ENCODE data around the gene GP2.
"Not testable (repeated sequence)": the region's sequence is repeated elsewhere in the genome, so short reads cannot be mapped to it uniquely, and the experiment has no call there.

The GP2 gene

GRCh38 chr16:20323591-20324117, 3.7 kb downstream of the GP2 start:
- DNase-seq: no peak

GRCh38 chr16:20322696-20323095, 4.6 kb downstream of the GP2 start:
- no peak for DNase-seq

- DNase-seq: no peak
Measured at GRCh38 chr16:20321671-20322070, 5.6 kb downstream of the GP2 start.

- not testable (repeated sequence) for DNase-seq
Measured at GRCh38 chr16:20321051-20321450, 6.3 kb downstream of the GP2 start.

- no peak for DNase-seq
Measured at GRCh38 chr16:20320592-20320991, 6.7 kb downstream of the GP2 start.

GRCh38 chr16:20320178-20320577, 7.1 kb downstream of the GP2 start:
- DNase-seq: no peak

GRCh38 chr16:20319406-20319805, 7.9 kb downstream of the GP2 start:
- no peak for DNase-seq

GRCh38 chr16:20318437-20318836, 8.9 kb downstream of the GP2 start:
- no peak for DNase-seq

- no peak for DNase-seq
Measured at GRCh38 chr16:20318006-20318405, 9.3 kb downstream of the GP2 start.

- no peak for DNase-seq
Measured at GRCh38 chr16:20317117-20317516, 10.2 kb downstream of the GP2 start.

GRCh38 chr16:20316715-20317114, 10.6 kb downstream of the GP2 start:
- no peak for DNase-seq

- no peak for DNase-seq
Measured at GRCh38 chr16:20315764-20316163, 11.5 kb downstream of the GP2 start.

GRCh38 chr16:20314575-20314974, 12.7 kb downstream of the GP2 start:
- DNase-seq: no peak

GRCh38 chr16:20313741-20314140, 13.6 kb downstream of the GP2 start:
- no peak for DNase-seq

GRCh38 chr16:20312536-20313095, 14.7 kb downstream of the GP2 start:
- not testable (repeated sequence) for DNase-seq

- no peak for DNase-seq
Measured at GRCh38 chr16:20311548-20311947, 15.8 kb downstream of the GP2 start.

GRCh38 chr16:20310421-20311395, 16.6 kb downstream of the GP2 start:
- DNase-seq: no peak

- no peak for DNase-seq
Measured at GRCh38 chr16:20309786-20310185, 17.5 kb downstream of the GP2 start.

- no peak for DNase-seq
Measured at GRCh38 chr16:20308801-20309590, 18.3 kb downstream of the GP2 start.

GRCh38 chr16:20308266-20308665, 19.0 kb downstream of the GP2 start:
- DNase-seq: no peak

- DNase-seq: no peak
Measured at GRCh38 chr16:20307791-20308190, 19.5 kb downstream of the GP2 start.

- no peak for DNase-seq
Measured at GRCh38 chr16:20307240-20307671, 20.1 kb downstream of the GP2 start.

- no peak for DNase-seq
Measured at GRCh38 chr16:20306401-20306800, 20.9 kb downstream of the GP2 start.

All from activated CD8-positive, alpha-beta memory T cell treated with anti-CD3 and anti-CD28 coated beads, Interleukin-2, amount 50 U/mL, for 48 hours (primary cell).